HG03442 (cell line): ENCODE results near the gene DLEC1.
"Not testable (repeated sequence)": the region's sequence is repeated elsewhere in the genome, so short reads cannot be mapped to it uniquely, and the experiment has no call there.

Experiments used
- ATAC-seq: cut with Tn5 transposase; IDR thresholded peaks from one replicate; pipeline ENCODE4 v1.9.1; 2021; ENCODE audit warnings: mild to moderate bottlenecking, moderate library complexity; ENCODE audit not compliant: unreplicated experiment

The DLEC1 gene

GRCh38 chr3:38018296-38019266, 20.4 kb upstream of the DLEC1 start:
- no peak for ATAC-seq

GRCh38 chr3:38019658-38020341, 19.2 kb upstream of the DLEC1 start:
- ATAC-seq = no peak

- ATAC-seq = no peak
Observed at GRCh38 chr3:38020342-38020726, 18.7 kb upstream of the DLEC1 start.

GRCh38 chr3:38021196-38021595, 17.8 kb upstream of the DLEC1 start:
- ATAC-seq = no peak

- ATAC-seq = no peak
Observed at GRCh38 chr3:38022301-38022700, 16.7 kb upstream of the DLEC1 start.

- ATAC-seq = no peak
Observed at GRCh38 chr3:38022896-38023709, 15.9 kb upstream of the DLEC1 start.

GRCh38 chr3:38026856-38027255, 12.2 kb upstream of the DLEC1 start:
- no peak for ATAC-seq

GRCh38 chr3:38027466-38028465, 11.2 kb upstream of the DLEC1 start:
- no peak for ATAC-seq

GRCh38 chr3:38028621-38029361, 10.2 kb upstream of the DLEC1 start:
- ATAC-seq = no peak

GRCh38 chr3:38029400-38030125, 9.4 kb upstream of the DLEC1 start, which contains the start of gene PLCD1:
PLCD1 (minus strand) TSS chr3:38029642; CDS start chr3:38029539, 103 bp downstream.
- no peak for ATAC-seq

GRCh38 chr3:38030126-38031021, 8.6 kb upstream of the DLEC1 start:
- ATAC-seq = no peak

GRCh38 chr3:38031022-38031994, 7.7 kb upstream of the DLEC1 start:
- no peak for ATAC-seq

- no peak for ATAC-seq
Observed at GRCh38 chr3:38032328-38032865, 6.6 kb upstream of the DLEC1 start.

GRCh38 chr3:38033586-38033985, 5.4 kb upstream of the DLEC1 start:
- not testable (repeated sequence) for ATAC-seq

- not testable (repeated sequence) for ATAC-seq
Observed at GRCh38 chr3:38034335-38034734, 4.7 kb upstream of the DLEC1 start.

- ATAC-seq = no peak
Observed at GRCh38 chr3:38036286-38036685, 2.7 kb upstream of the DLEC1 start.
